CD14-positive monocyte (primary cell): ENCODE results near the gene LKAAEAR1. TPM values are rescaled to one million over a fixed set of nuclear protein-coding genes. Genes with fewer than 3 reads are reported as not detected.
"Not testable (repeated sequence)": the region's sequence is repeated elsewhere in the genome, so short reads cannot be mapped to it uniquely, and the experiment has no call there.

Experiments
- DNase-seq, 3 donors: peaks; one replicate each; pipeline ENCODE4 v3.0.0-alpha.2; 2011 to 2022
- H2AFZ ChIP-seq: 2 replicates; pipeline ENCODE4 v1.6.0; 2012; ENCODE audit warnings: mild to moderate bottlenecking, low read depth, low read length, inconsistent platforms; ENCODE audit not compliant: insufficient read depth, poor library complexity, severe bottlenecking
- H3K27ac ChIP-seq, 2 donors: 1 replicate in 1 of 2; 2 replicates in 1 of 2; pipeline ENCODE4 v1.5.1; 2012 to 2013; ENCODE audit warnings: low read length in 2 of 2, control low read depth in 1 of 2, inconsistent platforms in 1 of 2, low read depth in 1 of 2, mild to moderate bottlenecking in 1 of 2
- H3K27me3 ChIP-seq, 2 donors: one replicate each; pipeline versions ENCODE4 v1.6.0 to v1.6.1; 2011 to 2013; ENCODE audit warnings: low read length in 2 of 2; ENCODE audit not compliant: control insufficient read depth in 2 of 2, insufficient read depth in 2 of 2
- H3K36me3 ChIP-seq, 2 donors: replicated peaks in 1 of 2; 1 replicate in 1 of 2; 2 replicates in 1 of 2; pipeline versions ENCODE4 v1.5.1 to v1.6.1; 2012 to 2013; ENCODE audit warnings: low read length in 2 of 2, control low read depth in 1 of 2, inconsistent platforms in 1 of 2, mild to moderate bottlenecking in 1 of 2; ENCODE audit not compliant: insufficient read depth in 2 of 2, control insufficient read depth in 1 of 2
- H3K4me1 ChIP-seq, 2 donors: 1 replicate in 1 of 2; 2 replicates in 1 of 2; pipeline versions ENCODE4 v1.5.1 to v1.6.1; 2012 to 2013; ENCODE audit warnings: low read length in 2 of 2, control low read depth in 1 of 2, inconsistent platforms in 1 of 2, mild to moderate bottlenecking in 1 of 2, moderate library complexity in 1 of 2; ENCODE audit not compliant: insufficient read depth in 2 of 2, control insufficient read depth in 1 of 2
- H3K4me2 ChIP-seq: replicated peaks from 2 replicates; pipeline ENCODE3; 2012; ENCODE audit warnings: low read length, moderate library complexity, mild to moderate bottlenecking; ENCODE audit not compliant: poor library complexity, severe bottlenecking; ENCODE audit errors: extremely low read depth
- H3K4me3 ChIP-seq, 3 experiments: fragments of 200-600 bp in 1 of 3; sonication (generic) in 1 of 3; replicated peaks in 1 of 3; 1 replicate in 2 of 3; 2 replicates in 1 of 3; pipeline ENCODE4 v1.5.1; 2011 to 2013; ENCODE audit warnings: low read length in 3 of 3, mild to moderate bottlenecking in 3 of 3, control low read depth in 2 of 3, low read depth in 2 of 3, inconsistent platforms in 1 of 3, moderate library complexity in 1 of 3
- H3K79me2 ChIP-seq: 2 replicates; pipeline ENCODE4 v1.6.0; 2012; ENCODE audit warnings: mild to moderate bottlenecking, control low read depth, inconsistent platforms, low read length, moderate library complexity; ENCODE audit not compliant: insufficient read depth
- H3K9ac ChIP-seq: 2 replicates; pipeline ENCODE4 v1.6.0; 2017; ENCODE audit warnings: low read length, mild to moderate bottlenecking; ENCODE audit not compliant: insufficient read depth, poor library complexity, severe bottlenecking
- H3K9me3 ChIP-seq, 2 donors: replicated peaks in 1 of 2; 1 replicate in 1 of 2; 2 replicates in 1 of 2; pipeline versions ENCODE4 v1.5.1 to v1.6.1; 2012 to 2013; ENCODE audit warnings: low read length in 2 of 2, control low read depth in 1 of 2; ENCODE audit not compliant: control insufficient read depth in 1 of 2, insufficient read depth in 1 of 2
- H4K20me1 ChIP-seq: 2 replicates; pipeline ENCODE4 v1.6.0; 2012; ENCODE audit warnings: mild to moderate bottlenecking, low read length, control low read depth, moderate library complexity; ENCODE audit not compliant: insufficient read depth
- H3K27ac Mint-ChIP-seq, 7 donors: one replicate each; pipeline ENCODE4 v1.8.0; 2020; ENCODE audit warnings: mild to moderate bottlenecking in 7 of 7, mixed read lengths in 7 of 7, moderate library complexity in 6 of 7, inconsistent platforms in 2 of 7
- H3K27me3 Mint-ChIP-seq, 3 donors: one replicate each; pipeline ENCODE4 v1.8.0; 2021 to 2022; ENCODE audit warnings: low read depth in 3 of 3, mild to moderate bottlenecking in 3 of 3, mixed read lengths in 3 of 3, moderate library complexity in 3 of 3, inconsistent platforms in 1 of 3
- H3K36me3 Mint-ChIP-seq, 2 donors: one replicate each; pipeline ENCODE4 v1.8.0; 2020; ENCODE audit warnings: mixed read lengths in 2 of 2, inconsistent platforms in 1 of 2, mild to moderate bottlenecking in 1 of 2
- H3K4me1 Mint-ChIP-seq: one replicate; pipeline ENCODE4 v1.8.0; 2020; ENCODE audit warnings: mild to moderate bottlenecking, mixed read lengths
- H3K4me3 Mint-ChIP-seq, 2 donors: one replicate each; pipeline ENCODE4 v1.8.0; 2020; ENCODE audit warnings: mild to moderate bottlenecking in 2 of 2, mixed read lengths in 2 of 2, moderate library complexity in 1 of 2
- H3K9me3 Mint-ChIP-seq, 7 donors: one replicate each; pipeline ENCODE4 v1.8.0; 2020 to 2022; ENCODE audit warnings: mixed read lengths in 7 of 7, mild to moderate bottlenecking in 6 of 7, moderate library complexity in 6 of 7, inconsistent platforms in 2 of 7
- CTCF ChIP-seq: fragments of 200-600 bp; IDR thresholded peaks from one replicate; pipeline ENCODE4 v1.8.0; 2022; ENCODE audit warnings: antibody characterized with exemption, mild to moderate bottlenecking
- WGBS: methylation state at CpG from one replicate; pipeline ENCODE4 v1.1.5; 2013; ENCODE audit warnings: missing lambda C conversion rate; ENCODE audit not compliant: insufficient coverage; 5-methylcytosine and 5-hydroxymethylcytosine counted together
- intact Hi-C, 2 donors: fragments of 100-400 bp; cut with micrococcal nuclease; formaldehyde crosslinking; loops; one replicate each; pipeline versions ENCODE4 v1.15.0 to v1.15.1; 2023
- polyA plus RNA-seq, 3 donors: library from polyadenylated mRNA; depleted of rRNA in 1 of 3; unstranded in 2 of 3; stranded (reverse) in 1 of 3; fragments of 300-500 nt in 2 of 3; fragments of >200 nt in 1 of 3; fragmentation: Illumina TruSeq in 2 of 3; gene quantifications; 1 replicate in 2 of 3; 2 replicates in 1 of 3; pipeline ENCODE4 v1.2.3, GENCODE V29; 2012 to 2021

Gene LKAAEAR1
- polyA plus RNA-seq, 3 donors = 0.61 to 0.86 (median 0.64) TPM

- peaks cover 6 to 12% (median 11%) of the 10 kb centered on the region in 7 donors for H3K9me3 Mint-ChIP-seq
- Histone ChIP-seq H3K27me3 (peaks cover 9 to 20% of the 10 kb centered on the region in 2 donors), H4K20me1 (peaks cover 80% of the 10 kb centered on the region), H3K4me1 (peaks cover 20 to 26% of the 10 kb centered on the region in 2 donors), H3K9me3 (peaks cover 8 to 14% of the 10 kb centered on the region in 2 donors)
- H2AFZ ChIP-seq, H3K27ac ChIP-seq, H3K4me3 ChIP-seq, intact Hi-C loops, H3K4me3 Mint-ChIP-seq, H3K79me2 ChIP-seq, H3K36me3 Mint-ChIP-seq, H3K4me2 ChIP-seq, DNase-seq, H3K27ac Mint-ChIP-seq, H3K36me3 ChIP-seq, H3K9ac ChIP-seq: not testable (repeated sequence)
- WGBS = no CpG with 5 or more reads among the region's 36 CpGs
- H3K4me1 Mint-ChIP-seq = peaks cover 19% of the 10 kb centered on the region
- H3K27me3 Mint-ChIP-seq = peaks cover 20 to 29% (median 21%) of the 10 kb centered on the region in 3 donors
Observed at GRCh38 chr20:64087226-64087825, 3.1 kb upstream of the LKAAEAR1 start.

- peaks cover 6 to 8% of the 10 kb centered on the region in 2 donors for H3K36me3 Mint-ChIP-seq
- no peak for DNase-seq
- intact Hi-C loops = no loop called here
- Histone ChIP-seq H3K4me2 (no peak overlapping the region), H2AFZ (no peak overlapping the region), H3K9me3 (peaks cover 8 to 14% of the 10 kb centered on the region in 2 donors), H3K4me1 (peaks cover 25 to 31% of the 10 kb centered on the region in 2 donors), H3K27ac (no peak overlapping the region), H3K27me3 (peaks cover 9 to 20% of the 10 kb centered on the region in 2 donors), H3K36me3 (no peaks in the 10 kb centered on the region), H3K79me2 (peaks cover 8% of the 10 kb centered on the region), H4K20me1 (peaks cover 80% of the 10 kb centered on the region), H3K4me3 (no peak overlapping the region), H3K9ac (no peak overlapping the region)
- H3K27ac Mint-ChIP-seq = no peak overlapping the region
- peaks cover 20 to 30% (median 22%) of the 10 kb centered on the region in 3 donors for H3K27me3 Mint-ChIP-seq
- no peak overlapping the region for H3K4me3 Mint-ChIP-seq
- no peak for TF ChIP-seq CTCF
- 100% methylated on average over 3 of the region's 11 CpGs for WGBS
- H3K4me1 Mint-ChIP-seq = peaks cover 21% of the 10 kb centered on the region
- peaks cover 6 to 12% (median 11%) of the 10 kb centered on the region in 7 donors for H3K9me3 Mint-ChIP-seq
Observed at GRCh38 chr20:64086801-64087200, 2.6 kb upstream of the LKAAEAR1 start.
